ENCODE measurements around the gene C16orf78.

Gene C16orf78

DNA sequence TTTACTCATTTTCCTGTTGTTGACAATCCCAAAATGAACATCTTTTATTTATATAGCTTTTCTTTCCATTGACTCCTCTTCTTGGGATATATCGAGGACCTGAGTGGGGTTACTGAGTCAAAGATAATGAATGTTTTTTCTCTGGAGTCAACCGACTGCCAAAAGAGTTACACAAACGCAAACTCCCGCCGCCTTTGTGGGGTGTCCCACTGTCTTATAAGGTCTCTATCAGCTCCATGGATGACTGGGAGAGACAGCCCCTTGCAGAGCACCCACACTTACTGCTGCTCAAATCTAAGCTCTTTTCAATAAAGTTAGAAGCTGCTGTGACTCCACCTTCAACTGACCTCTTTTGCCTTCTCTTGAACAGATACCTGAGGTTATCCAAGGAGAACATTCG is 25.2 kb downstream of the C16orf78 start:
- no peak for DNase-seq

DNA sequence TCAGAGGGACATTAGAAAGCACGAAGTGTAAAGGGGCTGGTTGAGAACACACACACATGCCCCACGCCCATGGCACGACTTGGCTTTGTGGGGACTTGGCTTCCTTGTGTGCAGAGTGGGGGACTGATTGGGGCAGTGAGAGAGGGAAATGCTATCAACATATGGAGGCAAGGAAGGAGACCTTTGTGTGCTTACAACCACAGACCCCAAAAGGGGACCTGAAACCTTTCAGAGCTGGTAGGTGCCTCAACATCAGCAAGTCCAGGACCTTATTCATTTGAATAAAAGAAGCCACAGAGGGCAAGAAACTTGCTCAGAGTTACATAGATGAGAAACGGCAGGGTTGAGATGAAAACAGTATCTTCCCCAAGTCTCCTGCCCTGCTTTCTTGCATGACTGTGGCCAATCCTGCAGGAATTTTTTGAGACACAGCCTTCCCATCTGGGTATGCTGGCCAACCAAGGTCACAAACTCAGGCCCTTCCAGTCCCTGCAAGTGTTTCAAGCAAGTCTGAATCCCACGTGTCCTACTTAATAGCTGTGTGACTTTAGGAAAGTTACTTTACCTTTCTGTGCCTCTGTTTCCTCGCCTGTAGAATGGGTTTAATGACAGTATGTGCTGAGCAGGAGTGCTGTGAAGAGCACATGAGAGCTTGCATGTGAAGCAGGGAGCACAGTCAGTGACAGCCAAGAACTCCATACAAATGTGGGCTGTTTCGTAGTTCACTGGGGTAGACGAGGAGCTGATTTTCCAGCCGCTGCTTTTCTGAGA is 26.2 kb downstream of the C16orf78 start:
- no peak for DNase-seq

DNA sequence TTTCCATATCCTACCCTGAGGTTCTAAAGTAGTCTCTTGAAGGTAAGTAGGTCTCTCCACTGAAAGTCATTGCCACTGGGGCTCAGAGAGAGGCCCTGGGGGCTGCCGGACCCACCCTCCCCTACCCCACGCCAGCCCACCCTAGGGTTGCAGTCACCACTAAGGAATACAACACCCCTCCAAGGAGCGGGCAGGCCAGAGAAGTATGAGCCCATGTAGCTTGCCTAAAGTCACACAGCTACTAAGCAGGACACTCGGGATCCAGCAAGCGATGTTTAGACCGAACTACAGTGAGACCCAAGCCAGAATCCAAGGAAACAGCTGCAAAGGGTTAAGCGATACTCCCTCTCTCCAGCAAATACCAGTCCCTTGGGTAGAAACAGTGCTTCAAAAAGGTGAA is 27.0 kb downstream of the C16orf78 start:
- no peak for DNase-seq

- DNase-seq, result no peak
Measured at GRCh38 chr16:49405123-49405522, 31.5 kb downstream of the C16orf78 start.

DNA sequence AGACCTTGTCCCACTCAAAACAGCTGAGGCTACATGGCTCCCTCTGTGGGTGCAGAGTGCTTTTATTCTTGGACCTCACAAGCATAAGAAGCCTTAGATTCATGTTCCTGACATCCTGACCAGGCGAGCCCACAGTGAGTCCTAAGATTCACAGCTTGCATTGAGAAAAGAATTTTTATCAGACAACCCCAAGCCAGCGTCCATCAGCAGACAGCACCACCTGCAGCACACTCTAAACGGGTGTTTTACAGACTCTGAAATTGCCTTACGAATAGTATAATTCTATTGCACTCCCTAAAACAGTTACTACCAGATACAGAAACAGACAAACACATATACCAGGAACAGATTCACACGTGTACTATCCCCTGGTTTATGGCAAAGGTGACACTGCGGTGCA is 31.9 kb downstream of the C16orf78 start:
- DNase-seq, result no peak

DNA sequence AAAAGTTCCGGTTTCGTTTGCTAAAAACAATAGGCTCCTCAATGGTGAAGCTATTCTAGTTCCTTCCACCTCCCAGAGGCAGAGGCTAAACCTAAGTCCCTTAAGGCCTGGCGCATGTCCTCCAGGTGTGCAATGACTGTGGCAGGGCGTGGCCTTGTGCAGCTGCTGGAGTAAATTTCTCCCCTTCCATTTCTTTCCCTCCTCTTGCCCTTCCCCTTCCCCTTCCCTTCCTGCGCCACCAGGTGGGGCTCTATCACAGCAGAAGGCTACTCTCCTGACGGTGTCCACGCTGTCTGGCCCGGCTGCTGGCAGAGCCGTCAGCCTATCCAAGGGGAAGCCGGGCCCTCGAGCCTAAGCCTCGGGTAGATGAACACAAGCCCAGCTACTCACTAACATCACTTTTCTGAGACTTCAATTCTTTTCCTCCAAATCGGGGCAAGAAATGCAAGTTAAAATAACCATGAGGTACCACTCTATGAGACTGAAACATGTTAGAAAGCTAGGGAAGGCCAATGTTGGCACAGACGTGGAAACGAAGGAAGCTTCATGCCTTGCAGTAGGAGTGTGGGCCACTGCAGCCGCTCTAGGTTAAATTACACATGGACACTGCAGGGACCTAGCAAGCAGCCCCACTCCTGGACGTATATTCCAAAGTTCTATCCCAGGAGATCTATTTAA is 34.4 kb downstream of the C16orf78 start:
- peak; percentile 91 for DNase-seq

DNA sequence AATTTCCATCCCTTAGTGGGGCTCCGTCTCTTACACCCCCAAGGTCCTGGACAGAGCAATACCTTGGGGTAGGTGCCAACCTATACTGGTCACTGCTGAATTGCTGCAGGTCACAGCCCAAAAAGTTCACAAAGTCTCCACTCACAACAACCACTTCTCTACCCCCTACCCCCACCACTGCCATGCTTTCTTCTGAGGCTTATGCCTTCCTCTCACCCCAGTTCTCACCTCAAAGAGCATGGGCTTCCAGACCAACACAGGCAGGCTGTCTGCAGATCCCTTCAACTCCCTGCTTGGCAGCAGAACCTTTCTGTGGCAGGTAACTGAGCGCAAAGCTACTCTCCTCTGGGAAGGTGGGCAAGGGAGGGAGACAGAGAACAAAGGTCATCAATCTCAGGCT is 35.5 kb downstream of the C16orf78 start:
- no peak for DNase-seq

DNA sequence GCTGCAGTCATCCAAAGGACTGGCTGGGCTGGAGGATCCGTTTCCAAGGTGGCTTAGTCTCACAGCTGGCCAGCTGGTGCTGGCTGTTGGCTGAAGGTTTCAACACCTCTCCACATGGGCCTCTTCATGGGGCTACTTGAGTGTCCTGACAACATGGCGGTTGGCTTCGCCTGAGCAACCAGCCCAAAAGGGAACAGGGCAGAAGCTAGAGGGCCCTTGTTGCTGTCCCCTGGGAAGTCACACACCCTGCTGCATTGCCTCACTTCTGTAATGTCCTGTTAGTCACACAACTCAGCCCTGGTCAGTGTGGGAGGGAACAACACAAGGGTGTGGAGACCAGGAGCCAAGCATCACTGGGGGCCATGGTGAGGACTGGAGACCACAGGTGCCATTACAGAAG is 36.6 kb downstream of the C16orf78 start:
- no peak for DNase-seq

- DNase-seq, result no peak
Measured at GRCh38 chr16:49411121-49411970, 37.7 kb downstream of the C16orf78 start.

- no peak for DNase-seq
Measured at GRCh38 chr16:49414671-49415070, 41.1 kb downstream of the C16orf78 start.

DNA sequence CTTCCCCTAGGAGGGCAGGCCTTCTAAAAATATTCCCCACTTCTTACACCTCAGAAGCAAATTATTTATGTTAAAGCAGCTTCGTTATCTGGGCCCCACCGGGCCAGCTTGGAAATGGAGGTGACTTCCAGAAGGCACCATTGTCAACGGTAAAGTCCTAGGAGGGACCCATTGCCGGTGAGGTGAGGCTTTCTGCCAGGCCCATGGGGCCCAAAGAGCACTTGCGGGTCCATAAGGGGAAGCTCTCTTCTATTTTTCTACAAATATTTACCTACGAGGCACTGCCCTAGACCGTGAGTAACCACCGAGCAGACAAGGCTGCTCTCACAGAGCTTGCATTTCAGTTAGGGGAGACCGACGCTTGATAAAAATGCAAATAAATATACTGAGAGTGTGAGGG is 41.5 kb downstream of the C16orf78 start:
- DNase-seq, result no peak

DNA sequence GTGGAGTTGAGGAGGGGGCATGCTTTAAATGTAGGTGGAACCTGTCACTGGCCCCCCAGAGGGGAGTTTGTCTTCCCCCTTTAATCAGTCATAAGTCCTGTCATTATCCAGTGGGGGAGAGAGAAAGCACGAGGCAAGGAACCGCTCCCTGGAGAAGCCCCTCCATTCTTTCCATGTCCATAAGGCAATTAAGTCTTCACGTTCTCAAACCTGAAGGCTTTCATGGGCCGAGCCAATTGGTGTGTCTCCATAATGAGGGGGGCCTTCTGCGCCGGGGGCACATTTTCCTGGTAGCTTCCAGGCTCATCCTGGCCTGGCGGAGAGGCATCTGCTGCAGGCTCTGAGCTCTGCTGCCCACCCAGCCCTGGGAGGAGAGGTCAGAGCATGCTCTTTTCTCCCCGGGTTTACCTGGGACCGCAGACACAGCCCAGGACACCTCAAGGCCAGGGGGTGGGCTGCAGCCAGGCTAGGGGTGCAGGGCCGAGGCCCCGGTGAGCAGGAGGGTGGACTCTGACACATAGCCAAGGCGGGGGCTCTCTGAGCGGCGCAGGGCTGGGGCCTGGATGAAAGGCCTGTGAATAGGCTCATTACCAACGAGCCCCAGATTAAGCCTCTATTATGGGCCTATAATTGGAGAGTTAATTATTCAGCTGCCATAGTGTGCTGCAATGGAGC is 42.5 kb downstream of the C16orf78 start:
- DNase-seq, result peak; percentile 13

- DNase-seq, result no peak
Measured at GRCh38 chr16:49417354-49417753, 43.8 kb downstream of the C16orf78 start.

DNA sequence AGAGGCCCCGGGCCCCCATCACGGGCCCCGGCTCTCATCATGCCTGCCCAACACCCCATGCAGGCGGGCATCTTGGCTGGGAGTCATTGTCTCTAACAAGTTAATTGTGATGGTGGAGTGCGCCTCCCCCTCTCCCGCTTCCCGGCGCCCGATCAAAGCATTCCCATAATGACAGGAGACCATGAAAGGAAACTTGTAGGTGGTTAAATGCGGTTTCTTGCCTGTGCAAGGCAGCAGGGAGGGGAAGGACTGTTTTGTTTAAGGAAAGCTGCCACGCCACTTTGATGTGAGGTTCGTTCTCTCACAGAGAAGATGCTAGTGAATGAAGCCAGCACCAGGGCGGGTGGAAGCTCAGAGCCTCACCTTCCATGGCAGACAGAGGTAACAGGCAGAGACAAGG is 45.4 kb downstream of the C16orf78 start:
- no peak for DNase-seq

GRCh38 chr16:49419862-49420261 is 46.3 kb downstream of the C16orf78 start:
- no peak for DNase-seq

- no peak for DNase-seq
Measured at GRCh38 chr16:49422896-49423295, 49.3 kb downstream of the C16orf78 start.

DNA sequence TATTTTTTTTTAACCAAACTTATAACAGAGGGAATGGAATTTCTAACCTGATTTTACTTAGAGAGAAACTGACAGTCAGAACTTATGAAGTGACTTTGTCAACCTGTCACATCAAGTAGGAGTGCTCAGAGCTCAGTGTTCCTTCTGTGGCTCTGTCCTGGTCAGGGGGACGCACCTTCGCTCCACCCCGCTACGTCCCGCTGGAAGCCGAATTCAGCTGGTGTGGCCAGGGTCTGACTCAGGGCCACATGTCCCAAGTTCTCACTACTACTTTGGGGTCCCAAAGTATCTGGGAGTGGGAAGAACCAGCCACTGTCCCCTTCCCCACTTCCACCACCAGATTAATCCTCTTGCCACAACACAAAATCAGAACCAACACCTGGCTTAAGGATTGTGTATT is 51.4 kb downstream of the C16orf78 start:
- no peak for DNase-seq

GRCh38 chr16:49427771-49428170 is 54.2 kb downstream of the C16orf78 start:
- no peak for DNase-seq

DNA sequence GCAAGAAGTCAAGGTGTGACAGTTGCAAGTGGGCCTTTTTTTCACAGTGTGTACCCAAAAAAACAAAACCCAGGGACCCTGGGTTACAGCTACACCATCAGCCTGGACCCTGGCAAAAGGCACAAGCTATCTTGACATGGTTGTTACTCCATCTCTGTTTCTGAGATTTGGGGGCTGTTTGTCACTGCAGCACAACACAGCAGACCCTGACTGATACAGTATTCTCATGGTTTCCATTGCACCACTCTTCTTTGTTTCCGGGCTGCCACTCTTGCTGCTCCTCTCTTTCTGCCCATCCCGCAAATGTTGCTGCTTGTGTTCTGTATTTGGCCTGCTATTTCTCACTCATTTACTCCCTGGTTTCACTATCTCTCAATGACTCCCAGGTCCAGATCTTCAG is 55.2 kb downstream of the C16orf78 start:
- no peak for DNase-seq

DNA sequence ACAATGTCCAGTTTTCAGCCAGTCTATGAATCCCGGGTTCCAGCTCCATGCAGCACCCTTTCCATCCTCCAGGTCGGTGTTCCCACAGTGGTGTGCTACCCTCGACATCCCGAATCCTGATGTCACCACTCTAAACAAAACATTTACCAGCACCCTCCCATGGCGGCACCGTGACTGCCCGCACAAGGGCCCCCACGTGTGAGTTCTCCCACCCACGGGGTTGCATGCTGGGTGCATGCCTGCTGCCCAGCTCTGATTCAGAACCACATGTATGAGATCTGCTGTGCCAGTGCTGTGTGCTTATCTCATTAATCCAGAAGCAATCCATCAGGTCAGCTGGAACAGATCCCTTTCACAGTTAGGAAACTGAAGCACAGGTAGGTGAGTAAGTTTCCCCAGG is 57.4 kb downstream of the C16orf78 start:
- DNase-seq, result no peak

GRCh38 chr16:49431591-49432290 is 58.1 kb downstream of the C16orf78 start:
- DNase-seq, result no peak

- no peak for DNase-seq
Measured at GRCh38 chr16:49434733-49435132, 61.1 kb downstream of the C16orf78 start.

DNA sequence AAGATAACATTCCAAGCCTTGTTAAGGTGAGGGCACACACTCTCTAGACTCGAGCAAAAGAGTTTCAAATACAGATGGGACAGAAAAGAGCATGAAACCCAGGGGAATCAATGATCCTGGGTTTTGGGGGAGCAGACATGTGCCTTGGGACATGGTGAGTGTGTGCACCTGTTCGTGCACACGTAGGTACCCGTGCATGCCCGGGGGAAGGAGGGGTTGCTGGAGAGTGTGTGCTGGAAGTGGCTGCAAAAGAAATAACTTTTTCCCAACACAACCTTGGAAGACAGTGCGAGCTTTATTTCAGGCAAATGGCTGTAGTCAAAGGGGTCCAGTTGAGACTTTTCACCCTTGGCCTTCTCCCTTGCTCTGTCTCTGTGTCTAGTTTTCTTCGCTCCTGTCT is 62.6 kb downstream of the C16orf78 start:
- DNase-seq, result no peak

Data from NCI-H82 (cell line).